Liver (tissue), 9 donors: ENCODE data around the gene ADGRG1. TPM values are rescaled to one million over a fixed set of nuclear protein-coding genes. Genes with fewer than 3 reads are reported as not detected.

ENCODE experiments used
- DNase-seq: peaks from one replicate; pipeline ENCODE4 v3.0.0-alpha.2; 2017; ENCODE audit warnings: low spot score
- H3K27ac ChIP-seq, 2 donors: one replicate each; pipeline ENCODE4 v1.7.0; 2013; ENCODE audit warnings: inconsistent platforms in 2 of 2, low read length in 2 of 2, control low read depth in 1 of 2, low read depth in 1 of 2, mild to moderate bottlenecking in 1 of 2
- H3K27me3 ChIP-seq, 4 donors: one replicate each; pipeline versions ENCODE4 v1.6.1 to v1.7.0; 2013; ENCODE audit warnings: low read length in 3 of 4, inconsistent platforms in 1 of 4, mild to moderate bottlenecking in 1 of 4, moderate library complexity in 1 of 4; ENCODE audit not compliant: control insufficient read depth in 4 of 4, insufficient read depth in 4 of 4
- H3K36me3 ChIP-seq, 4 donors: one replicate each; pipeline versions ENCODE4 v1.6.1 to v1.7.0; 2013; ENCODE audit warnings: low read length in 3 of 4, mild to moderate bottlenecking in 3 of 4, low read depth in 1 of 4, moderate library complexity in 1 of 4; ENCODE audit not compliant: control insufficient read depth in 4 of 4, insufficient read depth in 3 of 4
- H3K4me1 ChIP-seq, 4 donors: one replicate each; pipeline versions ENCODE4 v1.6.1 to v1.7.0; 2013; ENCODE audit warnings: low read length in 3 of 4, mild to moderate bottlenecking in 3 of 4, moderate library complexity in 1 of 4; ENCODE audit not compliant: control insufficient read depth in 4 of 4, insufficient read depth in 4 of 4
- H3K4me3 ChIP-seq, 3 donors: one replicate each; pipeline versions ENCODE4 v1.6.1 to v1.7.0; 2013; ENCODE audit warnings: low read length in 3 of 3, control low read depth in 1 of 3, low read depth in 1 of 3, mild to moderate bottlenecking in 1 of 3
- H3K9ac ChIP-seq, 2 donors: one replicate each; pipeline ENCODE4 v1.7.0; 2013; ENCODE audit warnings: low read length in 2 of 2, mild to moderate bottlenecking in 2 of 2, moderate library complexity in 2 of 2, control low read depth in 1 of 2, low read depth in 1 of 2
- H3K9me3 ChIP-seq, 4 donors: one replicate each; pipeline versions ENCODE4 v1.6.1 to v1.7.0; 2013; ENCODE audit warnings: low read length in 3 of 4; ENCODE audit not compliant: control insufficient read depth in 4 of 4
- CTCF ChIP-seq: fragments of 150-350 bp; IDR thresholded peaks from 2 replicates; pipeline ENCODE4 v1.5.1; 2017; ENCODE audit warnings: improper control_type of control experiment, low read depth, low read length; ENCODE audit not compliant: missing input control
- EGR1 ChIP-seq, 2 donors: IDR thresholded peaks; 2 replicates each; pipeline ENCODE4 v1.6.1; 2016 to 2018; ENCODE audit warnings: antibody characterized with exemption in 2 of 2, low read depth in 2 of 2
- FOXA2 ChIP-seq: IDR thresholded peaks from 2 replicates; pipeline ENCODE4 v1.6.1; 2016; ENCODE audit warnings: antibody characterized with exemption
- GABPA ChIP-seq, 2 donors: IDR thresholded peaks in 1 of 2; conservative IDR thresholded peaks in 1 of 2; 2 replicates each; pipeline ENCODE4 v1.6.1; 2016; ENCODE audit warnings: antibody characterized with exemption in 2 of 2, mild to moderate bottlenecking in 1 of 2, moderate library complexity in 1 of 2
- HNF4A ChIP-seq, 2 donors: conservative IDR thresholded peaks; 2 replicates each; pipeline ENCODE4 v1.6.1; 2016; ENCODE audit warnings: antibody characterized with exemption in 2 of 2, mild to moderate bottlenecking in 2 of 2
- JUND ChIP-seq, 2 donors: IDR thresholded peaks; 2 replicates each; pipeline ENCODE4 v1.6.1; 2016; ENCODE audit warnings: antibody characterized with exemption in 2 of 2
- MAX ChIP-seq: IDR thresholded peaks from 2 replicates; pipeline ENCODE4 v1.6.1; 2016; ENCODE audit warnings: antibody characterized with exemption
- NR2F2 ChIP-seq: IDR thresholded peaks from 2 replicates; pipeline ENCODE4 v1.6.1; 2016; ENCODE audit warnings: antibody characterized with exemption
- RAD21 ChIP-seq, 2 donors: IDR thresholded peaks; 2 replicates each; pipeline ENCODE4 v1.6.1; 2016; ENCODE audit warnings: antibody characterized with exemption in 2 of 2, mild to moderate bottlenecking in 2 of 2
- WGBS: extraction: QIAGEN DNeasy Blood & Tissue Kit; methylation state at CpG from one replicate; pipeline ENCODE4 v1.1.7; 2013; 5-methylcytosine and 5-hydroxymethylcytosine counted together
- polyA plus RNA-seq, 2 donors: library from polyadenylated mRNA; stranded (reverse) in 1 of 2; unstranded in 1 of 2; fragments of 200-250 nt in 1 of 2; fragments of >200 nt in 1 of 2; fragmentation: Nextera tagmentation in 1 of 2; extraction: Ambion mirVana in 1 of 2; gene quantifications; one replicate each; pipeline versions ENCODE4 v1.2.1 to v1.2.3, GENCODE V29; 2013 to 2015
- total RNA-seq, 2 donors: library from RNA; depleted of rRNA; stranded (reverse); fragments of >200 nt; gene quantifications; one replicate each; pipeline ENCODE4 v1.2.3, GENCODE V29; 2014
- TF ChIP-seq, protein P1 (sequence below): IDR thresholded peaks from 2 replicates; pipeline ENCODE4 v1.6.1; 2016; ENCODE audit warnings: antibody characterized with exemption, mild to moderate bottlenecking
- TF ChIP-seq, protein P2 (sequence below): IDR thresholded peaks from 2 replicates; pipeline ENCODE4 v1.6.1; 2016; ENCODE audit warnings: antibody characterized with exemption
- donor health status: healthy.
- donor health status: healthy.
- donor health status: healthy.
- donor health status: healthy.
- donor health status: healthy.

The ADGRG1 gene
- total and polyA plus RNA-seq, 4 donors, result 1.7 to 3.3 (median 2.0) TPM

- Histone ChIP-seq H3K9me3 (no peaks in the 10 kb centered on the region), H3K4me3 (no peak overlapping the region)
Observed at GRCh38 chr16:57646388-57647039, 18.1 kb downstream of the ADGRG1 start.

GRCh38 chr16:57647136-57647875 is 18.9 kb downstream of the ADGRG1 start:
- no peak overlapping the region for H3K4me3 ChIP-seq
- no peaks in the 10 kb centered on the region for H3K27me3 ChIP-seq
- no peaks in the 10 kb centered on the region for H3K4me1 ChIP-seq
- TF ChIP-seq FOXA2 (no peak), GABPA (IDR thresholded peaks at IDR 0.05 in 1 of 2, conservative IDR thresholded peaks at IDR 0.05 in 1 of 2) (no peak), JUND (IDR thresholded peaks at IDR 0.05) (no peak), HNF4A (conservative IDR thresholded peaks at IDR 0.05) (no peak)
- TF ChIP-seq, protein P1, sequence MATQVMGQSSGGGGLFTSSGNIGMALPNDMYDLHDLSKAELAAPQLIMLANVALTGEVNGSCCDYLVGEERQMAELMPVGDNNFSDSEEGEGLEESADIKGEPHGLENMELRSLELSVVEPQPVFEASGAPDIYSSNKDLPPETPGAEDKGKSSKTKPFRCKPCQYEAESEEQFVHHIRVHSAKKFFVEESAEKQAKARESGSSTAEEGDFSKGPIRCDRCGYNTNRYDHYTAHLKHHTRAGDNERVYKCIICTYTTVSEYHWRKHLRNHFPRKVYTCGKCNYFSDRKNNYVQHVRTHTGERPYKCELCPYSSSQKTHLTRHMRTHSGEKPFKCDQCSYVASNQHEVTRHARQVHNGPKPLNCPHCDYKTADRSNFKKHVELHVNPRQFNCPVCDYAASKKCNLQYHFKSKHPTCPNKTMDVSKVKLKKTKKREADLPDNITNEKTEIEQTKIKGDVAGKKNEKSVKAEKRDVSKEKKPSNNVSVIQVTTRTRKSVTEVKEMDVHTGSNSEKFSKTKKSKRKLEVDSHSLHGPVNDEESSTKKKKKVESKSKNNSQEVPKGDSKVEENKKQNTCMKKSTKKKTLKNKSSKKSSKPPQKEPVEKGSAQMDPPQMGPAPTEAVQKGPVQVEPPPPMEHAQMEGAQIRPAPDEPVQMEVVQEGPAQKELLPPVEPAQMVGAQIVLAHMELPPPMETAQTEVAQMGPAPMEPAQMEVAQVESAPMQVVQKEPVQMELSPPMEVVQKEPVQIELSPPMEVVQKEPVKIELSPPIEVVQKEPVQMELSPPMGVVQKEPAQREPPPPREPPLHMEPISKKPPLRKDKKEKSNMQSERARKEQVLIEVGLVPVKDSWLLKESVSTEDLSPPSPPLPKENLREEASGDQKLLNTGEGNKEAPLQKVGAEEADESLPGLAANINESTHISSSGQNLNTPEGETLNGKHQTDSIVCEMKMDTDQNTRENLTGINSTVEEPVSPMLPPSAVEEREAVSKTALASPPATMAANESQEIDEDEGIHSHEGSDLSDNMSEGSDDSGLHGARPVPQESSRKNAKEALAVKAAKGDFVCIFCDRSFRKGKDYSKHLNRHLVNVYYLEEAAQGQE, result no peak
- TF ChIP-seq, protein P2, sequence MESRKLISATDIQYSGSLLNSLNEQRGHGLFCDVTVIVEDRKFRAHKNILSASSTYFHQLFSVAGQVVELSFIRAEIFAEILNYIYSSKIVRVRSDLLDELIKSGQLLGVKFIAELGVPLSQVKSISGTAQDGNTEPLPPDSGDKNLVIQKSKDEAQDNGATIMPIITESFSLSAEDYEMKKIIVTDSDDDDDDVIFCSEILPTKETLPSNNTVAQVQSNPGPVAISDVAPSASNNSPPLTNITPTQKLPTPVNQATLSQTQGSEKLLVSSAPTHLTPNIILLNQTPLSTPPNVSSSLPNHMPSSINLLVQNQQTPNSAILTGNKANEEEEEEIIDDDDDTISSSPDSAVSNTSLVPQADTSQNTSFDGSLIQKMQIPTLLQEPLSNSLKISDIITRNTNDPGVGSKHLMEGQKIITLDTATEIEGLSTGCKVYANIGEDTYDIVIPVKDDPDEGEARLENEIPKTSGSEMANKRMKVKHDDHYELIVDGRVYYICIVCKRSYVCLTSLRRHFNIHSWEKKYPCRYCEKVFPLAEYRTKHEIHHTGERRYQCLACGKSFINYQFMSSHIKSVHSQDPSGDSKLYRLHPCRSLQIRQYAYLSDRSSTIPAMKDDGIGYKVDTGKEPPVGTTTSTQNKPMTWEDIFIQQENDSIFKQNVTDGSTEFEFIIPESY, result no peak
- whole genome bisulfite sequencing, result 73% methylated on average over 10 of the region's 10 CpGs
- H3K27ac ChIP-seq, result peak overlapping the region in 1 of 2 donors; percentile 14
- DNase-seq, result no peak
- H3K9me3 ChIP-seq, result no peaks in the 10 kb centered on the region
- no peak overlapping the region for H3K9ac ChIP-seq
- no peaks in the 10 kb centered on the region for H3K36me3 ChIP-seq

More at GRCh38 chr16:57646388-57647039, 18.1 kb downstream of the ADGRG1 start:
- no peaks in the 10 kb centered on the region for H3K27me3 ChIP-seq
- H3K36me3 ChIP-seq, result no peaks in the 10 kb centered on the region
- TF ChIP-seq NR2F2 (peak; percentile 64), HNF4A (conservative IDR thresholded peaks at IDR 0.05) (no peak), EGR1 (IDR thresholded peaks at IDR 0.05; ENCODE audit: low read depth in 2 of 2) (no peak), MAX (no peak), JUND (IDR thresholded peaks at IDR 0.05) (no peak), CTCF (no peak), RAD21 (IDR thresholded peaks at IDR 0.05) (no peak)
- TF ChIP-seq, protein P1, result no peak
- no peaks in the 10 kb centered on the region for H3K4me1 ChIP-seq
- DNase-seq, result no peak
- WGBS, result 75% methylated on average over 14 of the region's 14 CpGs
- no peak overlapping the region for H3K9ac ChIP-seq
- H3K27ac ChIP-seq, result no peak overlapping the region
